Peyer's patch (tissue), 4 donors: ENCODE data around the gene CACNA2D3. TPM values are rescaled to one million over a fixed set of nuclear protein-coding genes. Genes with fewer than 3 reads are reported as not detected.

Source experiments
- DNase-seq, 3 donors: peaks; one replicate each; pipeline ENCODE4 v3.0.0-alpha.2; 2017 to 2019
- H3K27ac ChIP-seq, 4 donors: fragments of 200-600 bp; sonication (generic); one replicate each; pipeline ENCODE4 v1.5.1; 2016 to 2019
- H3K27me3 ChIP-seq, 2 donors: fragments of 200-600 bp; sonication (generic); one replicate each; pipeline ENCODE4 v1.5.1; 2019
- H3K36me3 ChIP-seq, 3 donors: fragments of 200-600 bp; sonication (generic); one replicate each; pipeline ENCODE4 v1.5.1; 2016 to 2019
- H3K4me1 ChIP-seq, 4 donors: fragments of 200-600 bp; sonication (generic); one replicate each; pipeline ENCODE4 v1.5.1; 2016 to 2019
- H3K4me3 ChIP-seq, 4 donors: fragments of 200-600 bp; sonication (generic); 1 replicate in 3 of 4; 2 replicates in 1 of 4; pipeline ENCODE4 v1.5.1; 2016 to 2019; ENCODE audit warnings: mild to moderate bottlenecking in 1 of 4
- H3K9me3 ChIP-seq, 4 donors: fragments of 200-600 bp; sonication (generic); one replicate each; pipeline ENCODE4 v1.5.1; 2016 to 2019; ENCODE audit warnings: mild to moderate bottlenecking in 1 of 4
- POLR2A ChIP-seq, 2 donors: fragments of 450-650 bp; IDR thresholded peaks; one replicate each; pipeline ENCODE4 v1.5.1; 2017; ENCODE audit warnings: antibody characterized with exemption in 2 of 2, mild to moderate bottlenecking in 2 of 2, moderate library complexity in 2 of 2
- total RNA-seq, 4 donors: library from RNA; depleted of rRNA; stranded (reverse); fragments of >200 nt; gene quantifications; one replicate each; pipeline ENCODE4 v1.1.0, GENCODE V29; 2016
- TF ChIP-seq, protein P1 (sequence below), 6 experiments: fragments of 450-650 bp in 4 of 6; fragments of 200-600 bp in 2 of 6; sonication (generic) in 1 of 6; IDR thresholded peaks; one replicate each; pipeline ENCODE4 v1.5.1; 2017 to 2019; ENCODE audit warnings: antibody characterized with exemption in 6 of 6, mild to moderate bottlenecking in 3 of 6, moderate library complexity in 1 of 6

CACNA2D3 gene
- total RNA-seq, 4 donors from 2014 or later, result 0.27 to 5.0 TPM; not detected in 2

DNA sequence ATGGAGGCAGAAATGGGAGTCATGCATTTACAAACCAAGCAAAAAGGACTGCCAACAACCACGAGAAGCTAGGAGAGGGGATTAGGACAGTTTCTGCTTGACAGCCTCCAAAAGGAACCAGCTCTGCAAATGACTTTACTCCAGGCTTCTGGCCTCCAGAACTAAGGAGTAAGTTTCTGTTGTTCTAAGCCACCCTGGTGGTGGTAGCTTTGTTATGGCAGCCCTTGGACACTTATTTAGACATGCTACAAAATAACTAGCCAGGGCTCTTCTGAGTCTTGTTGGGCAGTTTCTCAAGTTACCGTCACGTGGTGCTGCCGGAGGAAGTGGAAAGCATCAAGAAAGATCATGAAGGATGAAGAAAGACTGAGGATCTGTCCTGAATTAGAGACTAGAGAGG is 419.0 kb downstream of the CACNA2D3 start:
- Histone ChIP-seq H3K36me3 (no peaks in the 10 kb centered on the region), H3K9me3 (no peaks in the 10 kb centered on the region), H3K4me1 (no peaks in the 10 kb centered on the region), H3K27me3 (no peaks in the 10 kb centered on the region), H3K27ac (no peak overlapping the region), H3K4me3 (no peak overlapping the region)
- no peak for DNase-seq
- TF ChIP-seq, protein P1, sequence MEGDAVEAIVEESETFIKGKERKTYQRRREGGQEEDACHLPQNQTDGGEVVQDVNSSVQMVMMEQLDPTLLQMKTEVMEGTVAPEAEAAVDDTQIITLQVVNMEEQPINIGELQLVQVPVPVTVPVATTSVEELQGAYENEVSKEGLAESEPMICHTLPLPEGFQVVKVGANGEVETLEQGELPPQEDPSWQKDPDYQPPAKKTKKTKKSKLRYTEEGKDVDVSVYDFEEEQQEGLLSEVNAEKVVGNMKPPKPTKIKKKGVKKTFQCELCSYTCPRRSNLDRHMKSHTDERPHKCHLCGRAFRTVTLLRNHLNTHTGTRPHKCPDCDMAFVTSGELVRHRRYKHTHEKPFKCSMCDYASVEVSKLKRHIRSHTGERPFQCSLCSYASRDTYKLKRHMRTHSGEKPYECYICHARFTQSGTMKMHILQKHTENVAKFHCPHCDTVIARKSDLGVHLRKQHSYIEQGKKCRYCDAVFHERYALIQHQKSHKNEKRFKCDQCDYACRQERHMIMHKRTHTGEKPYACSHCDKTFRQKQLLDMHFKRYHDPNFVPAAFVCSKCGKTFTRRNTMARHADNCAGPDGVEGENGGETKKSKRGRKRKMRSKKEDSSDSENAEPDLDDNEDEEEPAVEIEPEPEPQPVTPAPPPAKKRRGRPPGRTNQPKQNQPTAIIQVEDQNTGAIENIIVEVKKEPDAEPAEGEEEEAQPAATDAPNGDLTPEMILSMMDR (IDR thresholded peaks at IDR 0.05), result no peak
- no peak for TF ChIP-seq POLR2A (IDR thresholded peaks at IDR 0.05)

DNA sequence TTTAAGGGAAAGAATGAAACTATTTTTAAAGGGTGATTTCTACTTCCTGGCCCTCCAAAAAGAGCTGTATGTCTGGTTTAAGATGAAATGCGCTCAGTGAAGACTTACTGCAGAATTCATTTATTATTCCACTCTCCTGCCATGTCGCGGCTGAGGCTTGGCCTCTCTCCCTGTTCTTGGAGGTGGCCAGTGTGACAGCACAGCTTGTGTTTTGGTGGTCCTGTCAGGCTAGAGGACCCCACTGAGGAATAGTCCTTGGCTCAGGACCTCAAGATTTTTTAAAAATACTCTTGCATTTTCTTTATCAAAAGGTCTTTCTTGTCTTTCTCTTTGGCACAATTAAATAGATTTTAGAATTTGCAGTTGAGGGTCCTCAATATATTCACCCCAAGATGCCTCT is 421.1 kb downstream of the CACNA2D3 start:
- Histone ChIP-seq H3K36me3 (no peaks in the 10 kb centered on the region), H3K27ac (no peak overlapping the region), H3K9me3 (no peaks in the 10 kb centered on the region), H3K27me3 (no peaks in the 10 kb centered on the region), H3K4me1 (no peaks in the 10 kb centered on the region), H3K4me3 (no peak overlapping the region)
- DNase-seq, result no peak
- no peak for TF ChIP-seq POLR2A (IDR thresholded peaks at IDR 0.05)
- TF ChIP-seq, protein P1 (IDR thresholded peaks at IDR 0.05), result no peak

DNA sequence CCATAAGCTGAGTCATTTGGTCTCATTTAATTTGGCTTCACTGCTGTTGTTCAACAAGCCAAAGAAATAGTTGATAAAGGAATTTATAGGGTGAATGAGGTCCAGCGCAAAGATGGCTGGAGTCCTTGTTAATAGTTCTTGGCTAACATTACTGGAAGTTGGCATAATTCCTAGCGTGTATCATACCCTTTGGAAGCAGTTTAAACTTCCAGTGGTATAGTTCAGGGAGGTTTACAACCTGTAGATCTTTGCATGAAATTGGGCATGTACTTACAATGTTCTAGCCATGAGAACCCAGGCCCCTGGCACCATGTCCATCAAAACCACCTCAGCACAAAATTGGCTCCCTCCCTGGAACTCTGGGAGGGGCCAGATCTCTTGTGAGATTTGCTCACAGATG is 424.7 kb downstream of the CACNA2D3 start:
- H3K27me3 ChIP-seq, result no peaks in the 10 kb centered on the region
- no peak for DNase-seq
- H3K27ac ChIP-seq, result no peak overlapping the region
- TF ChIP-seq, protein P1 (IDR thresholded peaks at IDR 0.05), result no peak
- no peak for TF ChIP-seq POLR2A (IDR thresholded peaks at IDR 0.05)
- no peaks in the 10 kb centered on the region for H3K9me3 ChIP-seq
- H3K36me3 ChIP-seq, result no peaks in the 10 kb centered on the region
- no peaks in the 10 kb centered on the region for H3K4me1 ChIP-seq
- H3K4me3 ChIP-seq, result no peak overlapping the region

DNA sequence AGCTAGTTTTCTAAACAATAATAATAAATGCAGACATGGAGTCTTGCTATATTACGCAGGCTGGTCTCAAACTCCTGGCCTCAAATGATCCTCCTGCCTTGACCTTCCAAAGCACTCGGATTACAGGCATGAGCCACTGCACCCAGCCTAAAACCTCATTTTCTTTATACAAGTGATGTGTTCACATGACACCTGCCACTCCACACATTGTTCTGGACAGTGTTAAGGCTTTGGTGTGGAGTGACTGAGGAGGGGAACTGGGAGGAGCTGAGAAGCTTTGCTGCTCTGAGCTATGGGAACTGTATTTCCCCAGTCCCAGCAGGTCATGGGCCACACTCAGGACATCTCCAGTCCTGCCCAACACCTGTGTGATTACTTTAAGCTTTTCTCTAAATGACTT is 425.5 kb downstream of the CACNA2D3 start:
- TF ChIP-seq POLR2A (IDR thresholded peaks at IDR 0.05), result no peak
- TF ChIP-seq, protein P1 (IDR thresholded peaks at IDR 0.05), result no peak
- DNase-seq, result no peak
- no peaks in the 10 kb centered on the region for H3K27me3 ChIP-seq
- H3K4me3 ChIP-seq, result no peak overlapping the region
- H3K4me1 ChIP-seq, result no peaks in the 10 kb centered on the region
- H3K9me3 ChIP-seq, result no peaks in the 10 kb centered on the region
- H3K36me3 ChIP-seq, result no peaks in the 10 kb centered on the region
- no peak overlapping the region for H3K27ac ChIP-seq

DNA sequence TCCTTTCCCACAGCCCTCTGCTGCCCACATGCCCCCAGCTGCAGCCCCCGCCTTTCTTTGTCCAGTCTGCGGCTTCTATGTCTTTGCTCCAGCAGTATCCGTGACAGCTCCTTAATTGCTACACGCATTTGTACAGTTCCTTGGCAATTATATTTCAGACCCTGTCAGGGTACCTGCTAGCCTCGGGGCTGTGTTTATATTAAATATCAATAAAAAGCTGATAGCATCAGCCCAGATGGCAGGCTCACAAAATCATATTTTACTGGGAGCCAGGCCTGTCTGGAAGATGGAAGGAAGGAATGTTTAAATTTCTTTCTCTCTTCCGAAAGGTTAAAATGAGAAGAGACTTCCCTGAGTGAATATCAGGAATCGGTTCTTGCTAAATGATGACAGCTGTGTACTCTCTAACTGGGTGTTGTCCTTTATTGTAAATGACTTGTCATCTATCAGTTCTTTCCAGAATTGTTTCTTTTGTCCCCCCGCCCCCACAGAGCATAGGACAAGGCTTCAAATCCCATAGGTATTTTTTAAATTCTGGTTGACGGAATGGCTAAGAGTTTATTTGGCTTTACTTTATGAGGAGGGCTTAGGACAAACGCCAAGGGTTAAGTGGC is 427.4 kb downstream of the CACNA2D3 start:
- Histone ChIP-seq H3K27me3 (no peaks in the 10 kb centered on the region), H3K27ac (no peak overlapping the region), H3K4me3 (no peak overlapping the region), H3K9me3 (no peaks in the 10 kb centered on the region), H3K4me1 (no peaks in the 10 kb centered on the region), H3K36me3 (no peaks in the 10 kb centered on the region)
- DNase-seq, result no peak
- no peak for TF ChIP-seq POLR2A (IDR thresholded peaks at IDR 0.05)
- TF ChIP-seq, protein P1 (IDR thresholded peaks at IDR 0.05), result no peak
